Trophoblast cell (in vitro differentiated cells and primary cell): ENCODE results near the gene ZNF492. TPM values are rescaled to one million over a fixed set of nuclear protein-coding genes. Genes with fewer than 3 reads are reported as not detected.
"Not testable (repeated sequence)": the region's sequence is repeated elsewhere in the genome, so short reads cannot be mapped to it uniquely, and the experiment has no call there.

ENCODE experiments used
- DNase-seq, 2 donors: peaks; one replicate each; pipeline ENCODE4 v3.0.0-alpha.2; 2016
- H2AFZ ChIP-seq: 2 replicates; pipeline ENCODE4 v1.6.1; 2013; ENCODE audit warnings: low read length, moderate library complexity, mild to moderate bottlenecking; ENCODE audit not compliant: insufficient read depth, poor library complexity
- H2AK5ac ChIP-seq: 2 replicates; pipeline ENCODE4 v1.6.1; 2013; ENCODE audit warnings: mild to moderate bottlenecking, low read length
- H2BK120ac ChIP-seq: 2 replicates; pipeline ENCODE4 v1.6.1; 2013; ENCODE audit warnings: low read length, mild to moderate bottlenecking, moderate library complexity; ENCODE audit not compliant: insufficient read depth, poor library complexity
- H2BK12ac ChIP-seq: 2 replicates; pipeline ENCODE4 v1.6.1; 2013; ENCODE audit warnings: mild to moderate bottlenecking, low read length, moderate library complexity
- H2BK5ac ChIP-seq: 2 replicates; pipeline ENCODE4 v1.6.1; 2013; ENCODE audit warnings: low read length, low read depth, moderate library complexity, mild to moderate bottlenecking; ENCODE audit not compliant: poor library complexity
- H3K14ac ChIP-seq: 2 replicates; pipeline ENCODE4 v1.6.1; 2013; ENCODE audit warnings: mild to moderate bottlenecking, low read length
- H3K18ac ChIP-seq: 2 replicates; pipeline ENCODE4 v1.6.1; 2013; ENCODE audit warnings: mild to moderate bottlenecking, low read length
- H3K23ac ChIP-seq: 2 replicates; pipeline ENCODE4 v1.6.1; 2013; ENCODE audit warnings: low read length
- H3K27ac ChIP-seq: 2 replicates; pipeline ENCODE4 v1.5.1; 2013; ENCODE audit warnings: low read depth, mild to moderate bottlenecking, inconsistent platforms, low read length, moderate library complexity
- H3K27me3 ChIP-seq: 2 replicates; pipeline ENCODE4 v1.6.1; 2013; ENCODE audit warnings: inconsistent platforms, mild to moderate bottlenecking, low read length, moderate library complexity; ENCODE audit not compliant: insufficient read depth
- H3K36me3 ChIP-seq, 2 experiments: 1 replicate in 1 of 2; 2 replicates in 1 of 2; pipeline ENCODE4 v1.6.1; 2013; ENCODE audit warnings: low read length in 2 of 2, mild to moderate bottlenecking in 2 of 2, moderate library complexity in 1 of 2; ENCODE audit not compliant: insufficient read depth in 2 of 2, control insufficient read depth in 1 of 2
- H3K4ac ChIP-seq: 2 replicates; pipeline ENCODE4 v1.6.1; 2013; ENCODE audit warnings: low read depth, mild to moderate bottlenecking, low read length, moderate library complexity
- H3K4me1 ChIP-seq, 2 experiments: 1 replicate in 1 of 2; 2 replicates in 1 of 2; pipeline ENCODE4 v1.6.1; 2013; ENCODE audit warnings: low read length in 2 of 2, mild to moderate bottlenecking in 2 of 2, moderate library complexity in 1 of 2; ENCODE audit not compliant: insufficient read depth in 2 of 2, control insufficient read depth in 1 of 2
- H3K4me2 ChIP-seq: 2 replicates; pipeline ENCODE4 v1.6.1; 2013; ENCODE audit warnings: inconsistent platforms, mild to moderate bottlenecking, low read length, moderate library complexity
- H3K4me3 ChIP-seq: 2 replicates; pipeline ENCODE4 v1.5.1; 2013; ENCODE audit warnings: mild to moderate bottlenecking, low read depth, low read length, inconsistent platforms
- H3K79me1 ChIP-seq: one replicate; pipeline ENCODE4 v1.6.1; 2013; ENCODE audit warnings: low read length
- H3K79me2 ChIP-seq: 2 replicates; pipeline ENCODE4 v1.6.1; 2013; ENCODE audit warnings: low read length, mild to moderate bottlenecking; ENCODE audit not compliant: control insufficient read depth, insufficient read depth, poor library complexity
- H3K9ac ChIP-seq: 2 replicates; pipeline ENCODE4 v1.6.1; 2013; ENCODE audit warnings: mild to moderate bottlenecking, low read length
- H3K9me3 ChIP-seq: 2 replicates; pipeline ENCODE4 v1.6.1; 2013; ENCODE audit warnings: low read depth, mild to moderate bottlenecking, control low read depth, inconsistent platforms, low read length; ENCODE audit not compliant: insufficient read depth
- H4K12ac ChIP-seq: 2 replicates; pipeline ENCODE4 v1.6.1; 2013; ENCODE audit warnings: low read depth, mild to moderate bottlenecking, low read length, moderate library complexity
- H4K8ac ChIP-seq: 2 replicates; pipeline ENCODE4 v1.6.1; 2013; ENCODE audit warnings: low read depth, mild to moderate bottlenecking, low read length, moderate library complexity
- H4K91ac ChIP-seq: one replicate; pipeline ENCODE4 v1.6.1; 2013; ENCODE audit warnings: low read depth, mild to moderate bottlenecking, low read length, moderate library complexity
- WGBS: extraction: QIAGEN DNeasy Blood & Tissue Kit; methylation state at CpG from one replicate; pipeline ENCODE4 v1.1.7; 2013; ENCODE audit warnings: missing lambda C conversion rate; ENCODE audit not compliant: insufficient read length, insufficient coverage; ENCODE audit errors: extremely low coverage; 5-methylcytosine and 5-hydroxymethylcytosine counted together
- polyA plus RNA-seq: library from polyadenylated mRNA; stranded (reverse); fragments of 200-250 nt; gene quantifications from 2 replicates; pipeline ENCODE4 v1.2.3, GENCODE V29; 2013

ZNF492 gene
- not detected in 2 replicates for polyA plus RNA-seq

- no CpG with 5 or more reads among the region's 36 CpGs for WGBS
- H3K4me1 ChIP-seq, H3K79me2 ChIP-seq, H3K18ac ChIP-seq, H2BK120ac ChIP-seq, H4K8ac ChIP-seq, H3K4me2 ChIP-seq, H2BK12ac ChIP-seq, H3K9ac ChIP-seq, H3K27me3 ChIP-seq, H3K4me3 ChIP-seq, H3K79me1 ChIP-seq, H3K36me3 ChIP-seq, H4K91ac ChIP-seq, H3K4ac ChIP-seq, H3K14ac ChIP-seq, H2AK5ac ChIP-seq, H4K12ac ChIP-seq, H3K27ac ChIP-seq, H2BK5ac ChIP-seq, H3K23ac ChIP-seq, H2AFZ ChIP-seq: not testable (repeated sequence)
- peaks cover 18% of the 10 kb centered on the region for H3K9me3 ChIP-seq
- peak; percentile 83 to 93 for DNase-seq
Observed at GRCh38 chr19:22633706-22634449, at the start of gene ZNF492. Gene ZNF492, plus strand, starts transcription at chr19:22634324. Its CDS starts 19,076 bp downstream, at chr19:22653400.

- no peaks in the 10 kb centered on the region for H3K27me3 ChIP-seq
- no peak overlapping the region for H3K14ac ChIP-seq
- no peak overlapping the region for H2AFZ ChIP-seq
- H3K9ac ChIP-seq, result no peak overlapping the region
- no peak for DNase-seq
- no peaks in the 10 kb centered on the region for H3K79me1 ChIP-seq
- WGBS, result no CpG with 5 or more reads among the region's 11 CpGs
- no peak overlapping the region for H2BK5ac ChIP-seq
- no peak overlapping the region for H4K8ac ChIP-seq
- peaks cover 34% of the 10 kb centered on the region for H3K9me3 ChIP-seq
- H2BK12ac ChIP-seq, result no peak overlapping the region
- no peaks in the 10 kb centered on the region for H3K4me1 ChIP-seq
- no peak overlapping the region for H2AK5ac ChIP-seq
- no peak overlapping the region for H3K27ac ChIP-seq
- H4K12ac ChIP-seq, result no peak overlapping the region
- no peak overlapping the region for H3K4ac ChIP-seq
- no peaks in the 10 kb centered on the region for H3K36me3 ChIP-seq
- no peak overlapping the region for H3K23ac ChIP-seq
- H2BK120ac ChIP-seq, result no peak overlapping the region
- H3K18ac ChIP-seq, result no peak overlapping the region
- no peak overlapping the region for H3K4me2 ChIP-seq
- no peak overlapping the region for H3K4me3 ChIP-seq
- H3K79me2 ChIP-seq, result no peaks in the 10 kb centered on the region
- H4K91ac ChIP-seq, result no peak overlapping the region
Observed at GRCh38 chr19:22595422-22595821, 38.7 kb upstream of the ZNF492 start.

GRCh38 chr19:22595918-22596341, 38.2 kb upstream of the ZNF492 start:
- Histone ChIP-seq H3K9me3 (peaks cover 40% of the 10 kb centered on the region), H3K18ac (no peak overlapping the region), H4K12ac (no peak overlapping the region), H4K8ac (no peak overlapping the region), H3K36me3 (no peaks in the 10 kb centered on the region), H3K23ac (no peak overlapping the region), H3K79me2 (no peaks in the 10 kb centered on the region), H3K9ac (no peak overlapping the region), H2AFZ (no peak overlapping the region), H3K27me3 (no peaks in the 10 kb centered on the region), H2BK5ac (no peak overlapping the region), H3K14ac (no peak overlapping the region), H3K4me1 (no peaks in the 10 kb centered on the region), H3K27ac (no peak overlapping the region), H3K4me3 (no peak overlapping the region), H3K4ac (no peak overlapping the region), H2AK5ac (no peak overlapping the region), H3K79me1 (no peaks in the 10 kb centered on the region), H4K91ac (no peak overlapping the region), H3K4me2 (no peak overlapping the region), H2BK120ac (no peak overlapping the region), H2BK12ac (no peak overlapping the region)
- DNase-seq, result no peak
- no CpG with 5 or more reads among the region's 24 CpGs for WGBS

- no peak overlapping the region for H3K4me2 ChIP-seq
- no peak overlapping the region for H2BK5ac ChIP-seq
- H3K18ac ChIP-seq, result no peak overlapping the region
- H3K79me1 ChIP-seq, result no peaks in the 10 kb centered on the region
- no peak overlapping the region for H2BK12ac ChIP-seq
- H4K91ac ChIP-seq, result no peak overlapping the region
- no peaks in the 10 kb centered on the region for H3K4me1 ChIP-seq
- H4K8ac ChIP-seq, result no peak overlapping the region
- H3K4me3 ChIP-seq, result no peak overlapping the region
- no peak overlapping the region for H3K23ac ChIP-seq
- no peak overlapping the region for H2AFZ ChIP-seq
- no peaks in the 10 kb centered on the region for H3K79me2 ChIP-seq
- H3K9me3 ChIP-seq, result peaks cover 74% of the 10 kb centered on the region
- H2BK120ac ChIP-seq, result no peak overlapping the region
- no peak overlapping the region for H4K12ac ChIP-seq
- no peaks in the 10 kb centered on the region for H3K27me3 ChIP-seq
- no peak overlapping the region for H3K9ac ChIP-seq
- no peak overlapping the region for H3K4ac ChIP-seq
- no peak overlapping the region for H2AK5ac ChIP-seq
- H3K27ac ChIP-seq, result no peak overlapping the region
- H3K14ac ChIP-seq, result no peak overlapping the region
- DNase-seq, result no peak
- no CpG with 5 or more reads among the region's 18 CpGs for WGBS
- H3K36me3 ChIP-seq, result no peaks in the 10 kb centered on the region
Observed at GRCh38 chr19:22600690-22601648, 33.2 kb upstream of the ZNF492 start.
